ENCODE data around the gene CNTN1. TPM values are rescaled to one million over a fixed set of nuclear protein-coding genes. Genes with fewer than 3 reads are reported as not detected.

The CNTN1 gene
- total RNA-seq, 3 donors from 2014 or later (not counting 1 experiment from before 2014, with no cell fraction given), result not detected

- no peaks in the 10 kb centered on the region for H3K27me3 ChIP-seq (ENCODE audit: control insufficient read depth, insufficient read depth, low read length)
- Mint-ChIP-seq H3K27me3 (ENCODE audit: low read depth in 2 of 2) (no peaks in the 10 kb centered on the region), H3K4me3 (no peak overlapping the region), H3K27ac (no peak overlapping the region), H3K36me3 (no peaks in the 10 kb centered on the region), H3K4me1 (no peaks in the 10 kb centered on the region), H3K9me3 (peaks cover 4 to 5% of the 10 kb centered on the region in 2 donors)
- H3K9me3 ChIP-seq (ENCODE audit: control insufficient read depth, insufficient read depth, low read length), result no peaks in the 10 kb centered on the region
- H3K4me3 ChIP-seq (ENCODE audit: low read length), result no peak overlapping the region
- DNase-seq (no peak), ATAC-seq (no peak)
- WGBS (ENCODE audit: insufficient coverage), result 92% methylated on average over 3 of the region's 4 CpGs
- intact Hi-C loops (cut with micrococcal nuclease), result no loop called here
- no peak for TF ChIP-seq CTCF (IDR thresholded peaks at IDR 0.05)
- no peaks in the 10 kb centered on the region for H3K36me3 ChIP-seq (ENCODE audit: control insufficient read depth, insufficient read depth, low read length)
- no peaks in the 10 kb centered on the region for H3K4me1 ChIP-seq (ENCODE audit: control insufficient read depth, insufficient read depth, low read length)
- no peak overlapping the region for H3K27ac ChIP-seq (ENCODE audit: low read length)
Measured at GRCh38 chr12:40727774-40728483, 35.7 kb downstream of the CNTN1 start.

GRCh38 chr12:40730281-40730680 lies 38.0 kb downstream of the CNTN1 start:
- TF ChIP-seq CTCF (IDR thresholded peaks at IDR 0.05), result no peak
- DNase-seq (no peak), ATAC-seq (no peak)
- Histone ChIP-seq H3K36me3 (ENCODE audit: control insufficient read depth, insufficient read depth, low read length) (no peaks in the 10 kb centered on the region), H3K27me3 (ENCODE audit: control insufficient read depth, insufficient read depth, low read length) (no peaks in the 10 kb centered on the region), H3K9me3 (ENCODE audit: control insufficient read depth, insufficient read depth, low read length) (no peaks in the 10 kb centered on the region), H3K4me3 (ENCODE audit: low read length) (no peak overlapping the region), H3K27ac (ENCODE audit: low read length) (no peak overlapping the region), H3K4me1 (ENCODE audit: control insufficient read depth, insufficient read depth, low read length) (no peaks in the 10 kb centered on the region)
- no peak overlapping the region for H3K27ac Mint-ChIP-seq
- H3K27me3 Mint-ChIP-seq (ENCODE audit: low read depth in 2 of 2), result no peaks in the 10 kb centered on the region
- intact Hi-C loops (cut with micrococcal nuclease), result no loop called here
- 100% methylated on average over 1 of the region's 1 CpG for WGBS (ENCODE audit: insufficient coverage)
- peaks cover 2 to 4% of the 10 kb centered on the region in 2 donors for H3K9me3 Mint-ChIP-seq
- H3K4me3 Mint-ChIP-seq, result no peak overlapping the region
- H3K36me3 Mint-ChIP-seq, result no peaks in the 10 kb centered on the region
- H3K4me1 Mint-ChIP-seq, result no peaks in the 10 kb centered on the region

GRCh38 chr12:40733871-40734270 lies 41.6 kb downstream of the CNTN1 start:
- TF ChIP-seq CTCF (IDR thresholded peaks at IDR 0.05), result no peak
- H3K4me1 ChIP-seq (ENCODE audit: control insufficient read depth, insufficient read depth, low read length), result no peaks in the 10 kb centered on the region
- H3K27me3 Mint-ChIP-seq (ENCODE audit: low read depth in 2 of 2), result no peaks in the 10 kb centered on the region
- no peaks in the 10 kb centered on the region for H3K27me3 ChIP-seq (ENCODE audit: control insufficient read depth, insufficient read depth, low read length)
- no peak overlapping the region for H3K27ac Mint-ChIP-seq
- ATAC-seq (no peak), DNase-seq (no peak)
- no peaks in the 10 kb centered on the region for H3K4me1 Mint-ChIP-seq
- H3K4me3 ChIP-seq (ENCODE audit: low read length), result no peak overlapping the region
- peaks cover 2 to 9% of the 10 kb centered on the region in 2 donors for H3K9me3 Mint-ChIP-seq
- no peak overlapping the region for H3K4me3 Mint-ChIP-seq
- H3K27ac ChIP-seq (ENCODE audit: low read length), result no peak overlapping the region
- H3K36me3 ChIP-seq (ENCODE audit: control insufficient read depth, insufficient read depth, low read length), result no peaks in the 10 kb centered on the region
- intact Hi-C loops (cut with micrococcal nuclease), result no loop called here
- no peaks in the 10 kb centered on the region for H3K9me3 ChIP-seq (ENCODE audit: control insufficient read depth, insufficient read depth, low read length)
- H3K36me3 Mint-ChIP-seq, result no peaks in the 10 kb centered on the region

- intact Hi-C loops (cut with micrococcal nuclease), result no loop called here
Measured at GRCh38 chr12:40734276-40734675, 42.0 kb downstream of the CNTN1 start.

More at GRCh38 chr12:40734276-40734675, 42.0 kb downstream of the CNTN1 start:
- no peak for DNase-seq
- no peak overlapping the region for H3K4me3 Mint-ChIP-seq
- H3K27ac Mint-ChIP-seq, result no peak overlapping the region
- WGBS (ENCODE audit: insufficient coverage), result 82% methylated on average over 1 of the region's 3 CpGs
- ATAC-seq, result no peak
- TF ChIP-seq CTCF (IDR thresholded peaks at IDR 0.05), result no peak
- H3K4me1 ChIP-seq (ENCODE audit: control insufficient read depth, insufficient read depth, low read length), result no peaks in the 10 kb centered on the region
- H3K27me3 ChIP-seq (ENCODE audit: control insufficient read depth, insufficient read depth, low read length), result no peaks in the 10 kb centered on the region
- no peaks in the 10 kb centered on the region for H3K4me1 Mint-ChIP-seq
- H3K9me3 ChIP-seq (ENCODE audit: control insufficient read depth, insufficient read depth, low read length), result no peaks in the 10 kb centered on the region
- H3K9me3 Mint-ChIP-seq, result peaks cover 2 to 9% of the 10 kb centered on the region in 2 donors
- no peaks in the 10 kb centered on the region for H3K36me3 ChIP-seq (ENCODE audit: control insufficient read depth, insufficient read depth, low read length)
- no peaks in the 10 kb centered on the region for H3K36me3 Mint-ChIP-seq
- H3K27me3 Mint-ChIP-seq (ENCODE audit: low read depth in 2 of 2), result no peaks in the 10 kb centered on the region
- no peak overlapping the region for H3K27ac ChIP-seq (ENCODE audit: low read length)
- H3K4me3 ChIP-seq (ENCODE audit: low read length), result no peak overlapping the region
